ENCODE measurements around the gene ASAP2. TPM values are rescaled to one million over a fixed set of nuclear protein-coding genes. Genes with fewer than 3 reads are reported as not detected.

ASAP2 gene
- total RNA-seq, 1 experiment from 2014 or later: 12.6 TPM

DNA sequence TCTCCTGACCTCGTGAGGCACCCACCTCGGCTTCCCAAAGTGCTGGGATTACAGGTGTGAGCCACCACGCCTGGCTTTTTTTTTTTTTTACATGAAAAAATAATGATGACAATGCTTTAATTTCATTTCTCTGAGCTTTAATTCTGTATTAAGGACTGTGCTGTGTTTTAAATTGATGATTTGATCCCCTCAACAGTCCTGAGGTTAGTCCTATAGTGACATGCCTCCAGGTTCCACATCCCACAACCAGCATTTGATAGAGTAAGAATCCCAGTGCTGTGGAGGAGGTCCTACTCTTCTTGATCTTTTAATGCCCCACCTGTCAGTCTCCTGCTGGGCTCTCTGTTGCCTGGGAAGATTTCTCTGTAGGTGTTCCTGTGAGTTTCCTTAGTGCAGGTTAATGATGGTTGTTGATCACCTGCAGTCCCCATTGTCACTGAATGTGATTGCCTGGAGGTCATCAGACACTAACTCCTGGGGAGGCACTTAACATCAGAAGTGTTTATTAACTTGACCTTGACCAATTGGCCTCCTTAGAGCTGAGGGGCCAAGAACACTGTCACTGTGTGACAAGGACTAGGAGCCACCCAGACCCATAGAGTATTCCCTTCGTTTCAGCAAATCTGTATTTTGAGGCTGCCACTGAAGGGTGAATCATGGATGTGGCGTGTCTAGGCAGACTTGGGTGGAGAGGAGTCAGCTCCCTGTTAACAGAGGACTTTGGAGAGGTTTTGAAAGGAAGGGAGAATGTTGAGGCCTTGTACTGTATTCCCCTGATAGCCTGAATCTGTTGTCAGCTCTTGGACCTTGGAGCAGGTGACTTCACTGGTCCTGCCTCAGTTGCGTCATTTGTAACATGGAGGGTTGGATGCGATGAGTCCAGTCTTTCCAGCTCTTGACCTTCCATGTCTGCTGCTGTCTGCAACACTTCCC, 11.5 kb downstream of the ASAP2 start:
- H3K9me3 ChIP-seq (ENCODE audit: control insufficient read depth, low read depth, low read length): no peaks in the 10 kb centered on the region
- no peak overlapping the region for H2BK12ac ChIP-seq (ENCODE audit: insufficient read length, low read depth, low read length)
- no peak overlapping the region for H3K4ac ChIP-seq (ENCODE audit: low read depth, low read length)
- TF ChIP-seq, protein P1, sequence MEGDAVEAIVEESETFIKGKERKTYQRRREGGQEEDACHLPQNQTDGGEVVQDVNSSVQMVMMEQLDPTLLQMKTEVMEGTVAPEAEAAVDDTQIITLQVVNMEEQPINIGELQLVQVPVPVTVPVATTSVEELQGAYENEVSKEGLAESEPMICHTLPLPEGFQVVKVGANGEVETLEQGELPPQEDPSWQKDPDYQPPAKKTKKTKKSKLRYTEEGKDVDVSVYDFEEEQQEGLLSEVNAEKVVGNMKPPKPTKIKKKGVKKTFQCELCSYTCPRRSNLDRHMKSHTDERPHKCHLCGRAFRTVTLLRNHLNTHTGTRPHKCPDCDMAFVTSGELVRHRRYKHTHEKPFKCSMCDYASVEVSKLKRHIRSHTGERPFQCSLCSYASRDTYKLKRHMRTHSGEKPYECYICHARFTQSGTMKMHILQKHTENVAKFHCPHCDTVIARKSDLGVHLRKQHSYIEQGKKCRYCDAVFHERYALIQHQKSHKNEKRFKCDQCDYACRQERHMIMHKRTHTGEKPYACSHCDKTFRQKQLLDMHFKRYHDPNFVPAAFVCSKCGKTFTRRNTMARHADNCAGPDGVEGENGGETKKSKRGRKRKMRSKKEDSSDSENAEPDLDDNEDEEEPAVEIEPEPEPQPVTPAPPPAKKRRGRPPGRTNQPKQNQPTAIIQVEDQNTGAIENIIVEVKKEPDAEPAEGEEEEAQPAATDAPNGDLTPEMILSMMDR (conservative IDR thresholded peaks at IDR 0.05): no peak
- no peak overlapping the region for H3K23ac ChIP-seq (ENCODE audit: insufficient read length, low read depth, low read length)
- H3K4me1 ChIP-seq (ENCODE audit: insufficient read depth, low read length): peaks cover 7% of the 10 kb centered on the region; the same call in 1 of the 2 replicates
- Mint-ChIP-seq H3K36me3 (ENCODE audit: insufficient read depth in 1 of 3, low read depth in 3 of 3) (peaks cover 0 to 18% (median 2%) of the 10 kb centered on the region in 3 experiments; a peak in 5 of 7 replicates), H3K27ac (peak overlapping the region in 1 of 3 experiments; percentile 30; a peak in 1 of 7 replicates), H3K27me3 (ENCODE audit: low read depth) (peaks cover 72% of the 10 kb centered on the region), H3K9me3 (peaks cover 4 to 8% of the 10 kb centered on the region in 2 experiments; a peak in 3 of 5 replicates), H3K4me1 (peaks cover 21 to 30% of the 10 kb centered on the region in 2 experiments), H3K4me3 (no peak overlapping the region)
- H3K27me3 ChIP-seq (ENCODE audit: insufficient read depth, low read length): no peaks in the 10 kb centered on the region; the same call in 1 of the 2 replicates
- no peak overlapping the region for H2AFZ ChIP-seq (ENCODE audit: low read length)
- H3K79me2 ChIP-seq (ENCODE audit: insufficient read depth, low read length): no peaks in the 10 kb centered on the region; the same call in 1 of the 2 replicates
- no peak overlapping the region for H2AK5ac ChIP-seq (ENCODE audit: insufficient read length, low read length)
- no peak overlapping the region for H2BK15ac ChIP-seq (ENCODE audit: low read depth, low read length)
- H3K23me2 ChIP-seq (ENCODE audit: insufficient read length, low read depth, low read length, poor library complexity, severe bottlenecking): no peaks in the 10 kb centered on the region
- no peak overlapping the region for H3T11ph ChIP-seq (ENCODE audit: low read length)
- WGBS (ENCODE audit: extremely low coverage, insufficient read length, low lambda C conversion rate): no CpG with 5 or more reads among the region's 7 CpGs
- H4K5ac ChIP-seq (ENCODE audit: insufficient read length, low read depth, low read length): no peak overlapping the region
- no peak overlapping the region for H2BK120ac ChIP-seq (ENCODE audit: low read depth, low read length, poor library complexity, severe bottlenecking)
- no peak overlapping the region for H3K4me2 ChIP-seq (ENCODE audit: insufficient read depth, insufficient read length, low read length)
- no peaks in the 10 kb centered on the region for H3K79me1 ChIP-seq (ENCODE audit: insufficient read depth, low read depth, low read length, poor library complexity, severe bottlenecking)
- no peak overlapping the region for H3K9ac ChIP-seq (ENCODE audit: extremely low read depth, insufficient read length, low read length)
- no peak overlapping the region for H4K8ac ChIP-seq (replicated peaks; ENCODE audit: insufficient read length, low read depth, low read length)
- H3K18ac ChIP-seq (ENCODE audit: insufficient read length, low read depth, low read length): no peak overlapping the region
- H2BK5ac ChIP-seq (ENCODE audit: insufficient read length, low read length): no peak overlapping the region
- H2BK20ac ChIP-seq (ENCODE audit: low read depth, low read length, poor library complexity, severe bottlenecking): no peak overlapping the region
- H4K91ac ChIP-seq (ENCODE audit: insufficient read length, low read depth, low read length): no peak overlapping the region
- peak; percentile 63 for DNase-seq
- no peak overlapping the region for H3K14ac ChIP-seq (ENCODE audit: insufficient read depth, low read length)
- no peak overlapping the region for H3K27ac ChIP-seq (ENCODE audit: insufficient read length, low read depth, low read length)
- H4K20me1 ChIP-seq (ENCODE audit: control insufficient read depth, insufficient read depth, insufficient read length): no peaks in the 10 kb centered on the region
- H3K56ac ChIP-seq (ENCODE audit: insufficient read length, low read depth, low read length): no peak overlapping the region

Data from H9 (cell line).